IPS-15b (cell line): ENCODE measurements around the gene KCNQ1.

ENCODE experiments used
- H3K27me3 ChIP-seq: one replicate; pipeline ENCODE4 v1.6.1; 2013; ENCODE audit warnings: low read length; ENCODE audit not compliant: control insufficient read depth, insufficient read depth
- H3K36me3 ChIP-seq: one replicate; pipeline ENCODE4 v1.6.1; 2013; ENCODE audit warnings: low read length; ENCODE audit not compliant: control insufficient read depth, insufficient read depth
- H3K4me1 ChIP-seq: one replicate; pipeline ENCODE4 v1.6.1; 2013; ENCODE audit warnings: mild to moderate bottlenecking, low read length; ENCODE audit not compliant: control insufficient read depth, insufficient read depth
- H3K4me3 ChIP-seq: one replicate; pipeline ENCODE4 v1.5.1; 2013; ENCODE audit warnings: low read depth, low read length
- H3K9ac ChIP-seq: one replicate; pipeline ENCODE4 v1.6.1; 2013; ENCODE audit warnings: low read depth, mild to moderate bottlenecking, low read length
- H3K9me3 ChIP-seq: one replicate; pipeline ENCODE4 v1.6.1; 2013; ENCODE audit warnings: mild to moderate bottlenecking, low read length; ENCODE audit not compliant: control insufficient read depth, insufficient read depth

KCNQ1 gene

DNA sequence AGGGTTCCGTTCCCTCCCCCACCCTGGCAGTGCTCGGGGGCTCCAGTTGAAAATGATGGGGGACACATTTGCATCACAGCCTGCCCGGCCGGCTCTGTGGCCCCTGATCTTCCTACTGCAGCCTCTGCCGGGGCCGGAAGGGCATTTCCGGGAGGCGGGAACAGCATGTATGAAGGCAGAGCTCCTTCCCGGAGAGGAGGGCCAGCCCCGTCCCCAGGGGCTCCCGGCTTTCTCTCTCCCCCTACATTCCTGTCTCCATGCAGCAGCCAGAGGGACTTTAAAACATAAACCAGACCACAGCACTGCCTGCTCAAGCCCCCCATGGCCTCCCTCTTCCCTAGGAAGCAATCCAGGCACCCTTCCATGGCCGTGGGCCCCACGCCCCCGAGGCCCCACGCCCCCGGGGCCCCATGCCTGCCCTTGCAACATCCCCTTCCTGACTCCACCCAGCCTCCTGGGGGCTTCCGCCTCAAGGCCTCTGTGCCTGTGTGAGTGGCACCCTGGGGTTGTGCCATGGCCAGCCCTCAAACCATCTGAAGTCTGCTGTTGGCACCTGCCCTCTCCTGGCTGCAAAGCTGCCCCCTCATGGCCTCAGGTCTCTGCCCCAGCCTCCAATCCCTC, 367.7 kb downstream of the KCNQ1 start:
- Histone ChIP-seq H3K27me3 (peaks cover 14% of the 10 kb centered on the region), H3K36me3 (no peaks in the 10 kb centered on the region), H3K9me3 (peaks cover 3% of the 10 kb centered on the region), H3K4me3 (no peak overlapping the region), H3K4me1 (peaks cover 2% of the 10 kb centered on the region), H3K9ac (no peak overlapping the region)

DNA sequence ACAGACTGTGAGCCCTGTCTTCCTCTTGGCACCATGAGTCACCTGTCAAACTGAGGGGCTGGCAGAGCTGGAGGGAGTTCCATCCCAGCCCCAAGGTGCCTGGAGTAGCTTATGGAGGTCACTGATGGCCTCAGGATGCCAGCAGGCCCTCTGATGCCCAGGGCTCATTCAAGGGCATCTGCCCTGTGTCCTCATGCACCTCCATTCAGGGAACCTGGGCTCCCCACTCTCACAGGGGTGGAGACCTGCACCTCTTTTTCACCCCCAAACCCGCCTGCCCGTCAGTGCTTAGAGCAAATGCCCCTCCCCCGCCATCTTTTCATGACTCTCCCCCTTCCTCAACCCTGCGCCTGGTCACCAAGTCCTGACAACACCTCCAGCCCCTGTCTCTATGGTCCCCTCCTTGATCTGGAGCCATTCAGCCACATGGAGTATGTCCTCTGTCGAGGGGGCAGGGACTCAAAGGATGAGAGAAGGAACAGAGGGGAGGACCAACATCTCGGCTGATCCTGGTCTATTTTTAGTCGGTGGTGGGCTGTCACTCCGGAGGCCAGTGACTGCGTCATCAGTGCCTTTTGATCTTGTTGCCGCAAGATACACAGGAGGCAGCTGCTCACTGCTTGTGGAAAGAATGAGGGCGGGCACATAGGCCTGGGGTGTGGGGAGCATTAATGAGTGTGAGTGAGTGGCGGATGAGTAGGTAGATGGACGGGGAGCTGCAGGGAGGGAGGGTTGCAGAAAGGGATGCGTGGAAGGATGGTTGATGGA, 368.5 kb downstream of the KCNQ1 start:
- Histone ChIP-seq H3K9ac (no peak overlapping the region), H3K9me3 (peaks cover 3% of the 10 kb centered on the region), H3K36me3 (no peaks in the 10 kb centered on the region), H3K4me3 (no peak overlapping the region), H3K4me1 (peaks cover 2% of the 10 kb centered on the region), H3K27me3 (peaks cover 14% of the 10 kb centered on the region)

DNA sequence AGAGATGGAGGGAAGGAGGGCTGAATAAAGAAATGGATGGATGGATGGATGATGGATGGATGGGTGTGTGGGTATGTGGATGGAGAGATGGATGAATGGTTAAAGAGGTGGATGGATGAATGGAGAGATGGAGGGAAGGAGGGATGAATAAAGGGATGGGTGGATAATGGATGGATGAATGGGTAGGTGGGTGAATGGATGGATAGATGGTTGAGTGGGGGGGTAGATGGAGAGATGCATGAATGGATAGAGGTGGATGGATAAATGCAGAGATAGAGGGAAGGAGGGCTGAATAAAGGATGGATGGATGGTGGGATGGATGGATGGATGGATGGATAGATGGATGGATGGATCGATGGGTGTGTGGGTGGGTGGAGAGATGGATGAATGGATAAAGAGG, 369.2 kb downstream of the KCNQ1 start:
- H3K4me1 ChIP-seq = peaks cover 2% of the 10 kb centered on the region
- no peak overlapping the region for H3K4me3 ChIP-seq
- H3K36me3 ChIP-seq = no peaks in the 10 kb centered on the region
- H3K9ac ChIP-seq = no peak overlapping the region
- peaks cover 14% of the 10 kb centered on the region for H3K27me3 ChIP-seq
- peaks cover 3% of the 10 kb centered on the region for H3K9me3 ChIP-seq

DNA sequence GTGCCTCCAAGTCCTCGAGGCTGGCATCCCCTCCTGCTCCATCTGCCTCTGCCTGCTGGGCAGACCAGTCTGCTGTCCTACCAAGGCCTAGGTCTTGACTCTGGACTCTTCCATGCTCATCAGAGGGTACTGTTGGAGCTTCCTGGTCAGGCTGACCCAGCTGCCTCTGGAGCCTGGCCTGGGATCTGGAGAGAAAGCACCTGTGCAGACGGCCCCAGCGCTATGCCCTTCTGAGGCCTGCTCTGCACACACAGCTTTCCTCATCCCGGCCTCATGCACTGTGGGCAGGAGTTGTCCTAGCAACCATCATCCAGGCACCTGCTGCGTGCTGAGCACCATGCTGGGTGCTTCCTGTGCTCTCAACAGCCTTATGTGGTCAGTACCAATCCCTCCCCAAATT, 369.9 kb downstream of the KCNQ1 start:
- peaks cover 2% of the 10 kb centered on the region for H3K4me1 ChIP-seq
- no peak overlapping the region for H3K9ac ChIP-seq
- H3K9me3 ChIP-seq = peaks cover 3% of the 10 kb centered on the region
- H3K4me3 ChIP-seq = no peak overlapping the region
- no peaks in the 10 kb centered on the region for H3K36me3 ChIP-seq
- peaks cover 14% of the 10 kb centered on the region for H3K27me3 ChIP-seq

DNA sequence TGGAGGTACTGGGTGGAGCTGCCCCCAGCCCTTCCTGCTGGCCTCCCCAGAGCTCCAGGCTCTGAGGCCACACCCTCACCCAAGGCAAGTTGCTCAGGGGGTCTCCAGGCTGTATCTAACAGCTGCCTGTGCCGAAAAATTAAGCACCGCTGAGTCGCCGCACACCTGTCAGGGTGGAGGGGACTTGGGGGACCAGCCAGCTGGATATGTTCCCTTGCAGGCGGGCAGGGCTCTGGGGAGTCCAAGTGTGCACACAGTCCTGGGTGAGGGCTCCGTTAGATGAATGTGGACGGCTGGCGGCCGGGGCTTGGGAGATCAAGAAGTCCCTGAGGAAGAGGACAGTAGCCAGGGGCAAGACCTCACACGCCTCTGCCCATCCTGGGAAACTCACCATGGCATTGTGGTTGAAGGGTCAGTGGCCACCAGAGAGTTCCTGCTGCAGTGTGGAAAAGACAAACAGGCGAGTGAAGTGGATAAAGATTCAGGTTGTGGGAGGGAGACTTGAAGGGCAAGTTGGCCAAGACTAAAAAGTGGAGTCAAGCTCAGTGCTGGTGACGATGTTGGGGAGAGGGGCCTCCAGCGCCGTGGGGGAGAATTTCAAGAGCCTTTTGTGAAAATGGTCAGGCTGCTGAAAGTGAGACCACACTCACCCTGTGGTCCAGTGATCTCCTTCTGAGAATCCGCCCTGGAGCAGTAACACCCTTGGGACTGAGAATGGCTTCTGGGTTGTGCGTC, 371.1 kb downstream of the KCNQ1 start:
- Histone ChIP-seq H3K36me3 (no peaks in the 10 kb centered on the region), H3K4me1 (peaks cover 2% of the 10 kb centered on the region), H3K27me3 (peaks cover 18% of the 10 kb centered on the region), H3K9ac (no peak overlapping the region), H3K9me3 (peaks cover 3% of the 10 kb centered on the region), H3K4me3 (no peak overlapping the region)

DNA sequence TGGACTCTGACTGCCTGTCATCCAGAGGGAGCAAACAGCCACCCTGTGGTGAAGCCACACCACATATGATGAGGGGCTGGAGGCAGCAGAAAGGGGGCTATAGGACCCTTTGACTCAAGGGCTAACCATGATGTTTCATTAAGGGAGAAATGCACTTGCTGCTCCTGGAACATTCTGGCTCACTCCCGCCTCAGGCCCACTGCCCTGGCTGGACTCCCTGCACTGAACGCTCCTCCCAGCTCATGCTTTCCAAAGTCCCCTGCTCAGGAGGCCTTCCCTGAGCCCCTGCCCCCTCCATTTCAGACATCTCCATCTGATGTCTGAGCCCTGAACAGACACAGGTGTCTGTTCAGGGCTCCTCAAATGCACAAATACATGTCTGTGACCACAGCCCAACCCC, 371.7 kb downstream of the KCNQ1 start:
- H3K36me3 ChIP-seq = no peaks in the 10 kb centered on the region
- H3K27me3 ChIP-seq = peaks cover 18% of the 10 kb centered on the region
- peaks cover 3% of the 10 kb centered on the region for H3K9me3 ChIP-seq
- H3K4me3 ChIP-seq = no peak overlapping the region
- H3K4me1 ChIP-seq = peaks cover 2% of the 10 kb centered on the region
- H3K9ac ChIP-seq = no peak overlapping the region

DNA sequence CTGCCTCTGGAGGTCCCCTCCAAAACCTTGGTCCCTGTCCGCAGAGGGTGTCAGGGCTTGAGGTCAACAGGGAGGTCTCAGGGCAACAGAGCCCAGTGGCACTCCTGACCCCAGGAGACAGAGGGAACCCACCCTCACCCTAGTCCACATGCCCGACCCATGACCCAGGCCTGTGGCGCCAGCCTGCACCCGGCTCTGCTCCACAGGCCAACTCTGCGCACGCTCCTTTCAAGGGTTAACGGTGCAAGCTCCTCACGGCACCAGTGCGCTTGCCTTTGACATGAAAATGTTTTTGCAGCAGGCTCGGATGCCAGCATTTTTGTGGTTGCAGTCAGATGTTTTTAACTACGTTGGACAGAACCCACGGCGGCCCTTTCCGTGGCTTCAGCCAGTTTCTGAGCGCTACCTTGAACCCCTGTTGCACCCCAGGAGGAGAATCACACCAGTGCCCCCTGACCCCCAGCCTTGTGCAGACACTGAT, 372.2 kb downstream of the KCNQ1 start:
- Histone ChIP-seq H3K4me1 (peaks cover 2% of the 10 kb centered on the region), H3K9me3 (peaks cover 3% of the 10 kb centered on the region), H3K36me3 (no peaks in the 10 kb centered on the region), H3K9ac (no peak overlapping the region), H3K4me3 (no peak overlapping the region), H3K27me3 (peaks cover 21% of the 10 kb centered on the region)

DNA sequence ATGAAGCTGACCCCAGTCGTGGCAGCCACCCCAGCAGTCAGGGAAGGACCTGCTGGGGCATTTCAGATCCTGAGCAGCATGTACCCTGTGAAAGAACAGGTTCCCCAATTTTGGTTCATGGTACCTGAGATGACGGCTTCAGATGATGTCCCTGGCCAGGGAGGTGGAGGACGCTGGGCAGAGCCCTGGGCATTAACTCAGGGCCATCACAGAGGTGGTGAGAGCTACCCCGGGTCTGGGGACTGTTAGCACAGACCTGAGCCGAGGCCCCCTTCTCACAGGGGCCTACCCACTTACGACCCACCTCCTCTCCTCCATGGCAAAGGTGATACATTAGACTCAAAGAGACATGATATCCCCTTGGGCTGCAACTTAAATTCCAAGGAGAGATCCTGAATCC, 372.6 kb downstream of the KCNQ1 start:
- H3K9me3 ChIP-seq = peaks cover 3% of the 10 kb centered on the region
- no peaks in the 10 kb centered on the region for H3K36me3 ChIP-seq
- no peak overlapping the region for H3K4me3 ChIP-seq
- H3K4me1 ChIP-seq = no peaks in the 10 kb centered on the region
- no peak overlapping the region for H3K9ac ChIP-seq
- peaks cover 21% of the 10 kb centered on the region for H3K27me3 ChIP-seq

DNA sequence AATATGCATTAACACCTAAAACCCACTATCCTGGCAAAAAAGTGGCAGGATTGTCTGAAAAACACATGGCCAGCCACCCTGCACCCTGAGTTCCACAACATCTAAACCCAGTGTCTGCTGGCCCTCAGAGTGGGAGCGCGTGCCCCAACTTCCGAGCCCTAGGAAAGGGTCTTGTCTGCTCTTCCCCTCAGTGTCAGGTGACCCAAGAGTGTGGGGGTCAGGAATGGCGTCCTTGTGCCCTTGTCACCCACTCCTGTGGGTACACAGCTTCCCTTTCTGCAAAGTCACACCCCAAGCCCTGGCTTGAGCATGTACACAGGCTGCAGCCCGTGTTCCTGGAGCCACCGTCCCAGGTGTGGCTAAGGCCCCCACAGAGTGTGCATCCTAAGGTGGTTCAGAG, 373.2 kb downstream of the KCNQ1 start:
- no peak overlapping the region for H3K9ac ChIP-seq
- no peaks in the 10 kb centered on the region for H3K36me3 ChIP-seq
- no peak overlapping the region for H3K4me3 ChIP-seq
- H3K27me3 ChIP-seq = peaks cover 21% of the 10 kb centered on the region
- peaks cover 3% of the 10 kb centered on the region for H3K9me3 ChIP-seq
- H3K4me1 ChIP-seq = no peaks in the 10 kb centered on the region

DNA sequence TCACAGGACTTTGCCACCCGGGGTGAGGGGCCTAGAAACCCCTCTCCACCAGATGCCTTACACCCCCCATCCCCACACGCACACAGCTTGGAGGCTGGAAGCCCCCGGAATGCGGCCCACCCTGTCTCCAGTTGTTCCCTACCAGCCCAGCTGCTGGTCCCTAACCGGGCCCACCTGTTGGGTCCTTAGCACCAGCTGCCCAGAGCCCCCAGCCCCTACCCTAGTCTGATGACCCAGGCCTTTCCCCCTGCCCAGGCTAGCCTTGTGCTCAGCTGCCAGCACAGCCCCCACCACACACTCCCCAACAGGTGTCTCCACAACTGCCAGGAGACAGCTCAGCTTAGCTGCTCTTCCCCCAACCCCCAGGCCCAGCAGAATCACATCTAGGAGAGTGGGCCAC, 373.7 kb downstream of the KCNQ1 start:
- H3K27me3 ChIP-seq = peaks cover 21% of the 10 kb centered on the region
- H3K9me3 ChIP-seq = peaks cover 3% of the 10 kb centered on the region
- no peak overlapping the region for H3K9ac ChIP-seq
- H3K4me1 ChIP-seq = no peaks in the 10 kb centered on the region
- no peaks in the 10 kb centered on the region for H3K36me3 ChIP-seq
- no peak overlapping the region for H3K4me3 ChIP-seq

DNA sequence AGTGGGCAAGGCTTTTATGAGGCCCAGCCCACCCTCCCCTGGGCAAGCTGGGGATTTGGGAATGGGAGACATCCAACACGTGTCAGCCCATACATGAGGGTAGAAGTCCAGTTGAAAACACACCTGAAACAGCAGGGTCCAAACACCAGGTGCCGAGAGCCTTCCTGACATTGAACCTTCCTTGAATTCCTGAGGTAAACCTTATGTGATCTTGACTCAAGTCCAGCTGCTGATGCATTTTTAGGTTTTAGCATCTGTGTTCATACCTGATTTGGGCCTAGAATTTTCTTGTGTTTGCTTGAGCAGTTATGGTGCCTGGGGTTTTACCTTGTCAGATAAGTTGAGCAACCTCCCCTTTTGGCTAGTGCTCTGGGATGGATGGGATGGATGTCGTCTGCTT, 374.5 kb downstream of the KCNQ1 start:
- Histone ChIP-seq H3K9ac (no peak overlapping the region), H3K36me3 (no peaks in the 10 kb centered on the region), H3K27me3 (peaks cover 16% of the 10 kb centered on the region), H3K9me3 (peaks cover 3% of the 10 kb centered on the region), H3K4me3 (no peak overlapping the region), H3K4me1 (no peaks in the 10 kb centered on the region)
